Upper lobe of left lung (tissue), 6 donors: ENCODE results near the gene POU2F2. TPM values are rescaled to one million over a fixed set of nuclear protein-coding genes. Genes with fewer than 3 reads are reported as not detected.

Experiments used
- ATAC-seq, 2 donors: fragments of 200-7000 bp; cut with Tn5 transposase; one replicate each; pipeline ENCODE4 v1.9.1; 2022; ENCODE audit warnings: mild to moderate bottlenecking in 2 of 2, moderate library complexity in 2 of 2; ENCODE audit not compliant: low FRiP score in 2 of 2
- DNase-seq, 2 donors: peaks; one replicate each; pipeline ENCODE4 v3.0.0-alpha.2; 2019 to 2020
- H3K27ac ChIP-seq, 4 donors: fragments of 200-600 bp; sonication (generic); one replicate each; pipeline ENCODE4 v1.5.1; 2016 to 2019
- H3K27me3 ChIP-seq, 4 donors: fragments of 200-600 bp; sonication (generic); one replicate each; pipeline ENCODE4 v1.5.1; 2017 to 2019
- H3K36me3 ChIP-seq, 4 donors: fragments of 200-600 bp; sonication (generic); one replicate each; pipeline ENCODE4 v1.5.1; 2016 to 2019
- H3K4me1 ChIP-seq, 4 donors: fragments of 200-600 bp; sonication (generic); one replicate each; pipeline ENCODE4 v1.5.1; 2018 to 2019
- H3K4me3 ChIP-seq, 4 donors: fragments of 200-600 bp; sonication (generic); one replicate each; pipeline ENCODE4 v1.5.1; 2017 to 2019; ENCODE audit warnings: mild to moderate bottlenecking in 2 of 4, moderate library complexity in 1 of 4
- H3K9me3 ChIP-seq, 4 donors: fragments of 200-600 bp; sonication (generic); one replicate each; pipeline ENCODE4 v1.5.1; 2018 to 2019
- CTCF ChIP-seq, 6 experiments: fragments of 450-650 bp in 4 of 6; fragments of 200-600 bp in 2 of 6; sonication (generic) in 2 of 6; IDR thresholded peaks; one replicate each; pipeline ENCODE4 v1.5.1; 2016 to 2019; ENCODE audit warnings: antibody characterized with exemption in 6 of 6
- EP300 ChIP-seq, 4 donors: sonication (generic); formaldehyde crosslinking; IDR thresholded peaks; one replicate each; pipeline ENCODE4 v1.5.1; 2017; ENCODE audit warnings: antibody characterized with exemption in 4 of 4, control low read depth in 2 of 4
- POLR2A ChIP-seq, 4 donors: fragments of 450-650 bp; IDR thresholded peaks; one replicate each; pipeline ENCODE4 v1.5.1; 2016 to 2017; ENCODE audit warnings: antibody characterized with exemption in 4 of 4, mild to moderate bottlenecking in 2 of 4
- POLR2AphosphoS5 ChIP-seq, 2 donors: sonication (generic); formaldehyde crosslinking; IDR thresholded peaks; one replicate each; pipeline ENCODE4 v1.5.1; 2017; ENCODE audit warnings: antibody characterized with exemption in 2 of 2
- WGBS, 2 donors: methylation state at CpG; one replicate each; pipeline ENCODE4 v1.1.5; 2017 to 2018; 5-methylcytosine and 5-hydroxymethylcytosine counted together
- total RNA-seq, 6 donors: library from RNA; depleted of rRNA in 4 of 6; stranded (reverse); fragments of >200 nt in 4 of 6; gene quantifications; one replicate each; pipeline versions ENCODE4 v1.1.0 to v1.2.1, GENCODE V29; 2016 to 2021
- donor health status: DM: no; HTN: no; CAD: no; lungs with moderate emphysema.
- donor health status: DM: no; HTN: yes; CAD: no; lungs with severe emphysema.

The POU2F2 gene
- total RNA-seq, 6 donors from 2014 or later = 1.3 to 12.0 (median 5.0) TPM

- Histone ChIP-seq H3K27me3 (no peaks in the 10 kb centered on the region), H3K9me3 (no peaks in the 10 kb centered on the region), H3K4me3 (no peak overlapping the region), H3K36me3 (no peaks in the 10 kb centered on the region), H3K27ac (peak overlapping the region in 1 of 4 donors; percentile 52), H3K4me1 (peaks cover 0 to 16% (median 12%) of the 10 kb centered on the region in 4 donors)
- no peak for TF ChIP-seq POLR2AphosphoS5 (IDR thresholded peaks at IDR 0.05)
- TF ChIP-seq CTCF (IDR thresholded peaks at IDR 0.05) = no peak
- no peak for TF ChIP-seq EP300 (IDR thresholded peaks at IDR 0.05)
- TF ChIP-seq POLR2A (IDR thresholded peaks at IDR 0.05) = no peak
- 76 to 79% methylated on average over 16 to 17 of the region's 17 CpGs for WGBS, 2 donors
- ATAC-seq = no peak
- DNase-seq = no peak
Measured at GRCh38 chr19:42122691-42123607, 9.3 kb downstream of the POU2F2 start.

DNA sequence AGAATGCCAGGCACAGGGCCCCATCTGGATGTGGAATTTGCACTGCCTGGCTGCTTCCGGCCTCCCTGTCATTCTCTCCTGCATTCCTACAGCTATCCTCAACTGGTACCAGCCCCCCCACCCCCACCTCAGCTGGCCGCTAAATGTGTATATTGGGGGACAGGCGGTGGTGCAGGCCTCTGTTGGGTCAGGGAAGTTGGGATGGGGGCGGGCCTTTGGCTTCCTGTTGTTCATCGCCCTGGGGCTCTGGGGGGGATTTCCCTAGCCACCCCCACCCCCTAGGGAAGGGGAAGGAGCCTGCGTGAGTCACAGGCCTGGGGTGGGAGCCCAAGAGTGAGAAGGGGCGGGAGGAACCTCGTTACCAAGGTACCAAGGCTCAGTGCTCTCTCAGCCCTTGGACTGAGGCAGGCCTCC, 10.6 kb downstream of the POU2F2 start:
- no peaks in the 10 kb centered on the region for H3K27me3 ChIP-seq
- H3K4me1 ChIP-seq = peaks cover 0 to 16% (median 12%) of the 10 kb centered on the region in 4 donors
- 10% methylated on average over 8 of the region's 8 CpGs; no CpG with 5 or more reads in 1 of the 2 donors for WGBS, 2 donors
- TF ChIP-seq POLR2A (IDR thresholded peaks at IDR 0.05) (no peak), POLR2AphosphoS5 (IDR thresholded peaks at IDR 0.05) (no peak), CTCF (IDR thresholded peaks at IDR 0.05) (no peak), EP300 (IDR thresholded peaks at IDR 0.05) (no peak)
- ATAC-seq = peak in 1 of 2 donors; percentile 73
- peak in 1 of 2 donors; percentile 70 for DNase-seq
- no peaks in the 10 kb centered on the region for H3K36me3 ChIP-seq
- H3K27ac ChIP-seq = peak overlapping the region in 2 of 4 donors; percentile 48 to 52
- H3K4me3 ChIP-seq = peak overlapping the region in 1 of 4 donors; percentile 13
- H3K9me3 ChIP-seq = no peaks in the 10 kb centered on the region

- peak in 1 of 2 donors; percentile 28 for ATAC-seq
- H3K27ac ChIP-seq = peak overlapping the region in 2 of 4 donors; percentile 48 to 52
- no peaks in the 10 kb centered on the region for H3K9me3 ChIP-seq
- no peak for TF ChIP-seq POLR2A (IDR thresholded peaks at IDR 0.05)
- TF ChIP-seq POLR2AphosphoS5 (IDR thresholded peaks at IDR 0.05) = no peak
- TF ChIP-seq CTCF (IDR thresholded peaks at IDR 0.05) = no peak
- no peak for TF ChIP-seq EP300 (IDR thresholded peaks at IDR 0.05)
- no peaks in the 10 kb centered on the region for H3K27me3 ChIP-seq
- H3K36me3 ChIP-seq = no peaks in the 10 kb centered on the region
- no peak overlapping the region for H3K4me3 ChIP-seq
- H3K4me1 ChIP-seq = peaks cover 0 to 16% (median 12%) of the 10 kb centered on the region in 4 donors
- DNase-seq = no peak
- WGBS, 2 donors = 27 to 46% methylated on average over 2 to 5 of the region's 5 CpGs
Measured at GRCh38 chr19:42121036-42121621, 11.1 kb downstream of the POU2F2 start.

- no peak for ATAC-seq
- 88% methylated on average over 10 of the region's 10 CpGs for WGBS, 2 donors
- TF ChIP-seq POLR2A (IDR thresholded peaks at IDR 0.05) (no peak), CTCF (IDR thresholded peaks at IDR 0.05) (no peak)
- no peak overlapping the region for H3K27ac ChIP-seq
- H3K27me3 ChIP-seq = no peaks in the 10 kb centered on the region
- H3K4me1 ChIP-seq = peaks cover 0 to 16% (median 12%) of the 10 kb centered on the region in 4 donors
- no peaks in the 10 kb centered on the region for H3K9me3 ChIP-seq
- no peak overlapping the region for H3K4me3 ChIP-seq
- H3K36me3 ChIP-seq = no peaks in the 10 kb centered on the region
- DNase-seq = no peak
Measured at GRCh38 chr19:42120276-42120980, 11.8 kb downstream of the POU2F2 start.
